Measurements from ENCODE around the gene MTERF2.
A peak's percentile ranks its signal among the peaks of the same experiment; 100 is the strongest.
"Not testable (repeated sequence)": the region's sequence is repeated elsewhere in the genome, so short reads cannot be mapped to it uniquely, and the experiment has no call there.

The MTERF2 gene

DNA sequence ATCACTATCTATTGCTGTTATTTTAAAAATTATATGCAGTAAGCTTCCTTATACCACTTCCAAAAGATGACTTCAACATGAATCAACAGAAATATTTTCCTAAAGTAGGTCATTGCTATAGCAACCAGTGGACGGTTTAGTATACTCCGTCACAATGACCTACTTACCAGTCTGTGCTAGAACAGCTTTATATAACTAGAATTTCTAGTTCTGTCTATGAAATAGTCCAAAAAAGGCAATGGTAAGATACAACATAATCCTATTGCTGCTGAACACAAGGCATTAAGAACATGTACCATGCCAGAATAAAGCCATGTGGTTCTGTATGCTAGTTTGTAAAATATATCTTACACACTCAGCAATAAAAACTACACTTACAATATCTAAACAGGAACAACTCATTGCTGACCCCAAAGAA is 40.7 kb upstream of the MTERF2 start:
- peak; percentile 97 for DNase-seq (ENCODE audit: low read depth, low spot score)
- in situ Hi-C loops (cut with HindIII; ENCODE audit: low sequenced_read_pairs), result no loop called here

GRCh38 chr12:107026806-107027635 is 40.1 kb upstream of the MTERF2 start:
- no peak overlapping the region for H3K4me3 ChIP-seq (ENCODE audit: low read depth, low read length)
- DNase-seq (ENCODE audit: low read depth, low spot score), result no peak
- in situ Hi-C loops (cut with HindIII; ENCODE audit: low sequenced_read_pairs), result no loop called here
- no peak for TF ChIP-seq CTCF (IDR thresholded peaks at IDR 0.05; ENCODE audit: low read depth, low read length)

More for the DNA sequence above, 40.7 kb upstream of the MTERF2 start:
- TF ChIP-seq CTCF (IDR thresholded peaks at IDR 0.05; ENCODE audit: low read depth, low read length), result no peak
- H3K4me3 ChIP-seq (ENCODE audit: low read depth, low read length), result no peak overlapping the region

DNA sequence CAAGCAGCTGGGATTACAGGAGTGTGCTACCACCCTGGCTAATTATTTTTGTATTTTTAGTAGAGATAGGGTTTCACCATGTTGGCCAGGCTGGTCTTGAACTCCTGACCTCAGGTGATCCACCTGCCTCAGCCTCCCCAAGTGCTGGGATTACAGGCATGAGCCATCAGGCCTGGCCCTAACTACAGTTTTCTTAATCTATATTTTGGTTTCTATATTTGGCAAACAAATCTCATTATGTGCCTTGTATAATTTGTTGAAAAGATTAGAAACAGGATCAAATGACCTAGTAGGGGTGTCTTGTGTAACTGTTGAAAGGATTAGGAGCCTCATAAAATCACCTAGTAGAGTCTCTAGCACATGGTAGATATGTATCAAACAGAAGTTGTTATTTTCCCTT is 39.4 kb upstream of the MTERF2 start:
- DNase-seq (ENCODE audit: low read depth, low spot score); in situ Hi-C loops (cut with HindIII; ENCODE audit: low sequenced_read_pairs); H3K4me3 ChIP-seq (ENCODE audit: low read depth, low read length): not testable (repeated sequence)

DNA sequence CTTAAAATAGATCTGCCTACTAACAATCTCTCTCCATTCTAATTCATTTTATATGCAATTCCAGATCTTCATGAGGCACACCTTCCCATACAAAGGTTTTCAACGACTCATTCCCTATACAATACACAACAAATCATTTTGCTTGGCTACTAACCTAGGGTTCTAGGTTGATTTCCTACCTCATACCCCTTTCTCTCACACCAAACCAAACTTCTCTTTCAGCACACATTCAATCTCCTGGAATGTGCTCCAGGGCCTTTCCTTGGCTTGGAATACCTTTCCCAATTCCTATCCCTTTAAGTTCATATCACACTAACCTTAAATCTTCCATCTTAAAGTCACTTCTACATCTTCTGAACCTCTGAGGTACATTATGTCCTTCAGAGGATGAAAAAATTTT is 38.7 kb upstream of the MTERF2 start:
- in situ Hi-C loops (cut with HindIII; ENCODE audit: low sequenced_read_pairs), result no loop called here
- TF ChIP-seq CTCF (IDR thresholded peaks at IDR 0.05; ENCODE audit: low read depth, low read length), result no peak
- no peak overlapping the region for H3K4me3 ChIP-seq (ENCODE audit: low read depth, low read length)
- no peak for DNase-seq (ENCODE audit: low read depth, low spot score)

DNA sequence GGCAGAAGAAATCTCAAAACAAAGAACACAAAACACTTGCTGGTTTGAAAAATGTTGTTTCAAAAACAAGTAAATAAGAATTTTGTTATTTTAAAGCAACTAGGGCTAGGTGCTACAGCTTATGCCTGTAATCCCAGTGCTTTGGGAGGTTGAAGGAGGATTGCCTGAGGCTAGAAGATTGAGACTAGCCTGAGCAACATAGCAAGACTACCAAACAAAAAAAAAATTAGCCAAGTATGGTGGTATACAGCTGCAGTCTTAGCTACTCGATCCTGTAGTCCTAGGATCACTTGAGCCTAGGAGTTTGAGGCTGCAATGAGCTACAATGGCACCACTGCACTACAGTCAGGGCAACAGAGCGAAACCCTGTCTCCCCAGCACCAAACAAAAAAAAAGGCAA is 32.6 kb upstream of the MTERF2 start:
- DNase-seq (ENCODE audit: low read depth, low spot score), result no peak
- in situ Hi-C loops (cut with HindIII; ENCODE audit: low sequenced_read_pairs), result no loop called here
- no peak for TF ChIP-seq CTCF (IDR thresholded peaks at IDR 0.05; ENCODE audit: low read depth, low read length)
- no peak overlapping the region for H3K4me3 ChIP-seq (ENCODE audit: low read depth, low read length)

DNA sequence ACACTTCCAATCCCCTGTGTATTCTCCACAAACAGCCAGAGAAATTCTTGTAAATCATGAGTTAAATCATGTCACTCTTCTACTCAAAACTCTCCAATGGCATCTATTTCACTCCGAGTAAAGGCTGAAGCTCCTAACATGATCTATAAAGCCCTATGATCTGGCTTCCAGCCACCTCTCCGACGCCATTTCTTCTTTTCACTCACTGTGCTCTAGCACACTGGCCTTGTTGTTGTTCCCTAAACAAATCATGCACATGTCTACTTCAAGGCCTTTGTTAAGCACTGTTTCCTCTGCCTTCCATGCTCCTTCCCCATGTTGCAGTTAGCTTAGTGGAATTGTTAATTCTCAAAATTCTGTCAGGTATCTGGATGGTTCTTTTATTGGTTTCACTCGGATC is 30.1 kb upstream of the MTERF2 start:
- TF ChIP-seq CTCF (IDR thresholded peaks at IDR 0.05; ENCODE audit: low read depth, low read length), result no peak
- in situ Hi-C loops (cut with HindIII; ENCODE audit: low sequenced_read_pairs), result no loop called here
- no peak for DNase-seq (ENCODE audit: low read depth, low spot score)
- H3K4me3 ChIP-seq (ENCODE audit: low read depth, low read length), result no peak overlapping the region

- peak; percentile 8 for TF ChIP-seq CTCF (IDR thresholded peaks at IDR 0.05; ENCODE audit: low read depth, low read length)
- no peak overlapping the region for H3K4me3 ChIP-seq (ENCODE audit: low read depth, low read length)
- no peak for DNase-seq (ENCODE audit: low read depth, low spot score)
- in situ Hi-C loops (cut with HindIII; ENCODE audit: low sequenced_read_pairs), result no loop called here
These were observed 27.1 kb upstream of the MTERF2 start for GRCh38 chr12:107014055-107014454.

Measured in astrocyte of the spinal cord (primary cell).